Esophagus muscularis mucosa (tissue), 4 donors: ENCODE measurements around the gene CEACAM1. TPM values are rescaled to one million over a fixed set of nuclear protein-coding genes. Genes with fewer than 3 reads are reported as not detected.

Source experiments
- DNase-seq: peaks from one replicate; pipeline ENCODE4 v3.0.0-alpha.2; 2017; ENCODE audit errors: extremely low spot score
- H3K27ac ChIP-seq, 4 donors: fragments of 200-600 bp; sonication (generic); replicated peaks in 1 of 4; 1 replicate in 3 of 4; 2 replicates in 1 of 4; pipeline ENCODE4 v1.5.1; 2016 to 2019; ENCODE audit warnings: mild to moderate bottlenecking in 1 of 4
- H3K27me3 ChIP-seq, 4 donors: fragments of 200-600 bp; sonication (generic); one replicate each; pipeline versions ENCODE4 v1.5.1 to v1.6.0; 2016 to 2019
- H3K36me3 ChIP-seq, 4 donors: fragments of 200-600 bp; sonication (generic); one replicate each; pipeline ENCODE4 v1.5.1; 2016 to 2019
- H3K4me1 ChIP-seq, 4 donors: fragments of 200-600 bp; sonication (generic); one replicate each; pipeline ENCODE4 v1.5.1; 2016 to 2019
- H3K4me3 ChIP-seq, 4 donors: fragments of 200-600 bp; sonication (generic); 1 replicate in 2 of 4; 2 replicates in 2 of 4; pipeline ENCODE4 v1.5.1; 2016 to 2019; ENCODE audit warnings: mild to moderate bottlenecking in 4 of 4, moderate library complexity in 1 of 4
- H3K9me3 ChIP-seq, 4 donors: fragments of 200-600 bp; sonication (generic); 1 replicate in 3 of 4; 2 replicates in 1 of 4; pipeline ENCODE4 v1.5.1; 2016 to 2019
- EP300 ChIP-seq: sonication (generic); formaldehyde crosslinking; IDR thresholded peaks from one replicate; pipeline ENCODE4 v1.6.1; 2017; ENCODE audit warnings: antibody characterized with exemption
- POLR2A ChIP-seq: fragments of 450-650 bp; IDR thresholded peaks from one replicate; pipeline ENCODE4 v1.6.1; 2017; ENCODE audit warnings: antibody characterized with exemption, moderate library complexity, mild to moderate bottlenecking, low read depth
- POLR2AphosphoS5 ChIP-seq, 2 donors: sonication (generic); formaldehyde crosslinking; IDR thresholded peaks; one replicate each; pipeline ENCODE4 v1.6.1; 2017; ENCODE audit warnings: antibody characterized with exemption in 2 of 2
- WGBS: methylation state at CpG from one replicate; pipeline ENCODE4 v1.1.5; 2018; 5-methylcytosine and 5-hydroxymethylcytosine counted together
- intact Hi-C: fragments of 100-400 bp; cut with DNase I; formaldehyde crosslinking; loops from one replicate; pipeline ENCODE4 v1.15.1; 2023
- total RNA-seq, 4 donors: library from RNA; depleted of rRNA; stranded (reverse); fragments of >200 nt; gene quantifications; one replicate each; pipeline versions ENCODE4 v1.1.0 to v1.2.1, GENCODE V29; 2016
- TF ChIP-seq, protein P1 (sequence below), 3 experiments: fragments of 200-600 bp in 2 of 3; fragments of 450-650 bp in 1 of 3; sonication (generic) in 2 of 3; IDR thresholded peaks; one replicate each; pipeline ENCODE4 v1.5.1; 2017 to 2019; ENCODE audit warnings: antibody characterized with exemption in 3 of 3, mild to moderate bottlenecking in 2 of 3, moderate library complexity in 1 of 3

Gene CEACAM1
- total RNA-seq, 4 donors from 2014 or later: 1.2 to 3.1 (median 1.7) TPM

DNA sequence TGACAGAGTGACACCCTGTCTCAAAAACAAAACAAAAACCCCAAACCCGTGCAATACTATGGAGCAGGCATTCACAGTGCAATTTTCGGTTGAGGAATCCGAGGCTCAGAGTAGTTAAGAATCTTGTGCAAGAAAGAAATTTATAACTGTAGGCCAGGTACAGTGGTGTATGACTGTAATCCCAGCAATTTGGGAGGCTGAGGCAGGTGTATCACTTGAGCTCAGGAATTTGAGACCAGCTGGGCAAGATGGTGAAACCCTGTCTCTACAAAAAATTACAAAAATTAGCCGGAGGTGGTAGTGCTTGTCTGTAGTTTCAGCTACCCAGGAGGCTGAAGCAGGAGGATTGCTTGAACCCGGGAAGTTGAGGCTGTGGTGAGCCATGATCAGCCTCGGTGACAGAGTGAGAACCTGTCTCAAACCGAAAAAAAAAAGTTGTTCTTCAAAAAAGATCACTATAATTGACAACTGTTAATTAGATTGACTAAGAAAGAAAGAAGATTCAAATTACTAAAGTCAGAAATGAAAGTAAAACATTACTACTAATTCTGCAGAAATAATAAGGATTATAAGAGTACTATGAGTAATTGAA is 12.9 kb downstream of the CEACAM1 start:
- intact Hi-C loops: no loop called here
- Histone ChIP-seq H3K9me3 (no peaks in the 10 kb centered on the region), H3K36me3 (peaks cover 0 to 12% (median 0%) of the 10 kb centered on the region in 4 donors), H3K4me1 (no peaks in the 10 kb centered on the region), H3K27ac (no peak overlapping the region), H3K4me3 (no peak overlapping the region), H3K27me3 (no peaks in the 10 kb centered on the region)
- WGBS: 87% methylated on average over 7 of the region's 7 CpGs
- DNase-seq: peak; percentile 17
- no peak for TF ChIP-seq POLR2AphosphoS5 (IDR thresholded peaks at IDR 0.05)
- TF ChIP-seq, protein P1, sequence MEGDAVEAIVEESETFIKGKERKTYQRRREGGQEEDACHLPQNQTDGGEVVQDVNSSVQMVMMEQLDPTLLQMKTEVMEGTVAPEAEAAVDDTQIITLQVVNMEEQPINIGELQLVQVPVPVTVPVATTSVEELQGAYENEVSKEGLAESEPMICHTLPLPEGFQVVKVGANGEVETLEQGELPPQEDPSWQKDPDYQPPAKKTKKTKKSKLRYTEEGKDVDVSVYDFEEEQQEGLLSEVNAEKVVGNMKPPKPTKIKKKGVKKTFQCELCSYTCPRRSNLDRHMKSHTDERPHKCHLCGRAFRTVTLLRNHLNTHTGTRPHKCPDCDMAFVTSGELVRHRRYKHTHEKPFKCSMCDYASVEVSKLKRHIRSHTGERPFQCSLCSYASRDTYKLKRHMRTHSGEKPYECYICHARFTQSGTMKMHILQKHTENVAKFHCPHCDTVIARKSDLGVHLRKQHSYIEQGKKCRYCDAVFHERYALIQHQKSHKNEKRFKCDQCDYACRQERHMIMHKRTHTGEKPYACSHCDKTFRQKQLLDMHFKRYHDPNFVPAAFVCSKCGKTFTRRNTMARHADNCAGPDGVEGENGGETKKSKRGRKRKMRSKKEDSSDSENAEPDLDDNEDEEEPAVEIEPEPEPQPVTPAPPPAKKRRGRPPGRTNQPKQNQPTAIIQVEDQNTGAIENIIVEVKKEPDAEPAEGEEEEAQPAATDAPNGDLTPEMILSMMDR (IDR thresholded peaks at IDR 0.05): no peak
- TF ChIP-seq POLR2A: no peak
- no peak for TF ChIP-seq EP300

DNA sequence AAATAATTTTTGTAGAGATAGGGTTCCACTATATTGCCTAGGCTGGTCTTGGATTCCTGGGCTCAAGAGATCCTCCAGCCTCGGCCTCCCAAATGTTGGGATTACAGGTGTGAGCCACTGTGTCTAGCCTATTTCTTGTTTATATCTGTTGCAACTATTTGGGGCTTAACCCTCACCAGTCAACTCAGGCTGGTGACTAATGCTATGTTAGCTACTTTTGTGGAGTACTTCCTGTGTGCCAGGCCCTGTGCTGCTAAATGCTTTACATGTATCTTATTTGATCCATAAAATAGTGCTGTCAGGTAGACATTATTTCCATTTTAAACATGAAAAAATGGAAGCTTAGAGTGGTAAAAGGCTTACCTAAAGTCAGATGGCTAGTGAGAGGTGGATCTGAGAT is 13.8 kb downstream of the CEACAM1 start:
- H3K9me3 ChIP-seq: no peaks in the 10 kb centered on the region
- no peak overlapping the region for H3K27ac ChIP-seq
- intact Hi-C loops: no loop called here
- peaks cover 0 to 12% (median 0%) of the 10 kb centered on the region in 4 donors for H3K36me3 ChIP-seq
- 100% methylated on average over 1 of the region's 1 CpG for WGBS
- no peaks in the 10 kb centered on the region for H3K27me3 ChIP-seq
- DNase-seq: peak; percentile 26
- H3K4me1 ChIP-seq: no peaks in the 10 kb centered on the region
- TF ChIP-seq POLR2AphosphoS5 (IDR thresholded peaks at IDR 0.05) (no peak), EP300 (no peak), POLR2A (no peak)
- TF ChIP-seq, protein P1 (IDR thresholded peaks at IDR 0.05): no peak
- H3K4me3 ChIP-seq: no peak overlapping the region

DNA sequence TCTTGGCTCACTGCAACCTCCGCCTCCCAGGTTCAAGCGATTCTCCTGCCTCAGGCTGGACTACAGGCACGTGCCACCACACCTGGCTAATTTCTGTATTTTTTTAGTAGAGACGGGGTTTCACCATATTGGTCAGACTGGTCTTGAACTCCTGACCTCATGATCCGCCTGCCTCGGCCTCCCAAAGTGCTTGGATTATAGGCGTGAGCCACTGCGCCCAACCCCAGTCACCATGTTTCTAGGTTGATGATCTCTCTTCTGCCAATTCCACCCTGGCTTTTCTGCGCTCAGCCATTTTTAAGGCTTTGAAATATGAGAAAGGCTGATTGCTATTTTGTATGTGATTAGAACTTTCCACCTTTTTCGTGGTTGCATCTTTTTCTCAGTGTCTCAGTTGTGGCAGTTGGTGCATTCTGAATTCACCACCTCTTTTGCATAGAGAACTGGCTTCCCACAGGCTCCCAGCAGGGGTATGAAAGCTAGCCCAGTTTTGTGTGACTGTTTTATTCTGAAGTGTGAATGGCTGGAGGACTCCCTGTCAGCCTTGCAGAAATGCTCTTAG is 15.5 kb downstream of the CEACAM1 start:
- peak; percentile 45 for DNase-seq
- no peak overlapping the region for H3K27ac ChIP-seq
- TF ChIP-seq POLR2A (no peak), EP300 (no peak), POLR2AphosphoS5 (IDR thresholded peaks at IDR 0.05) (no peak)
- TF ChIP-seq, protein P1 (IDR thresholded peaks at IDR 0.05): no peak
- intact Hi-C loops: no loop called here
- WGBS: 92% methylated on average over 10 of the region's 10 CpGs
- H3K9me3 ChIP-seq: no peaks in the 10 kb centered on the region
- no peaks in the 10 kb centered on the region for H3K4me1 ChIP-seq
- H3K36me3 ChIP-seq: peaks cover 0 to 14% (median 0%) of the 10 kb centered on the region in 4 donors
- no peaks in the 10 kb centered on the region for H3K27me3 ChIP-seq
- H3K4me3 ChIP-seq: no peak overlapping the region

DNA sequence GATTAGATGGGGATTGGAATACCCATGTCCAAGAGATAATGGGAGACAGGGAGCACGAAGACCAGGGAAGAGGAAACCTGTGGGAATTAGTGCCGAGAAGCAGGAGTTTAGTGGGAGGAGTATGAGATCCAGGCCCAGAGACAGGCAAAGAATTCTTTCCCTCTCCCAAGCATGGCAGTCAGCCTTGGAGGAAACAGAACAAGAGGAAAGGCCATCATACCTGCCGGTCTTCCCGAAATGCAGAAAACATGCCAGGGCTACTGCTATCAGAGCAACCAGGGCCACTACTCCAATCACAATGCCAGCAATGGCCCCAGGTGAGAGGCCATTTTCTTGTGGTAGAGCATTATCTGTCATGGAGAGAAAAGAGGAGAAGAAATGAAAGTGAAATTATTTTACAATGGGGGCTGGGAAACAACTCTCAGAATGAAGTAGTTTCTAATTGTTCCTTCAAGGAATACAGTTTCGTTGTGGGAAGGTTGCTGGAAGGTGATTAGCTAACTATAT is 16.1 kb downstream of the CEACAM1 start:
- Histone ChIP-seq H3K4me1 (no peaks in the 10 kb centered on the region), H3K27me3 (no peaks in the 10 kb centered on the region), H3K9me3 (no peaks in the 10 kb centered on the region), H3K27ac (no peak overlapping the region), H3K4me3 (no peak overlapping the region), H3K36me3 (peaks cover 0 to 14% (median 0%) of the 10 kb centered on the region in 4 donors)
- TF ChIP-seq POLR2A (no peak), POLR2AphosphoS5 (IDR thresholded peaks at IDR 0.05) (no peak)
- peak; percentile 53 for DNase-seq
- 84% methylated on average over 5 of the region's 5 CpGs for WGBS
- intact Hi-C loops: no loop called here

DNA sequence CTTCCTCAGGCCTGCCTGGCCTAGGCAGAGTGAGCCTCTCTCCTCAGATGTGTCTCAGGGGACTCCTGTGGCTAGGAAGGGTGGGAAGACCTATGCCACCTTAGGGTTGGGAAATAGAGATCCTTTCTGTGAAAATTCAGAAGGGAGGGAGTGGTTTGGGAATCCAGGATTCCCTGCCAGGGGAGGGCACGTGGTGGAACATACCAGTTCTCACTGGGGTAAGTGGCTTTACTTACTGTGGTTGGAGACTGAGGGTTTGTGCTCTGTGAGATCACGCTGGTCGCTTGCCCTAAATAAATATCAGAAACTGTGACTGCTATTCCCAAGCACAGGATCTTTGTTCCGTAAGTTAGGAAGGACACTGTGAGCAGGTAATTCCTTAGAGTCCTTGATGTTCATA is 16.9 kb downstream of the CEACAM1 start:
- H3K9me3 ChIP-seq: no peaks in the 10 kb centered on the region
- H3K27ac ChIP-seq: no peak overlapping the region
- H3K4me3 ChIP-seq: no peak overlapping the region
- TF ChIP-seq, protein P1 (IDR thresholded peaks at IDR 0.05): no peak
- TF ChIP-seq POLR2AphosphoS5 (IDR thresholded peaks at IDR 0.05): no peak
- no peak for TF ChIP-seq POLR2A
- no peak for TF ChIP-seq EP300
- H3K4me1 ChIP-seq: no peaks in the 10 kb centered on the region
- peak; percentile 57 for DNase-seq
- intact Hi-C loops: no loop called here
- no peaks in the 10 kb centered on the region for H3K27me3 ChIP-seq
- H3K36me3 ChIP-seq: peaks cover 0 to 14% (median 0%) of the 10 kb centered on the region in 4 donors
- WGBS: 88% methylated on average over 4 of the region's 4 CpGs
